Caco-2 (cell line): ENCODE results near the gene OXCT1. TPM values are rescaled to one million over a fixed set of nuclear protein-coding genes. Genes with fewer than 3 reads are reported as not detected.

Experiments used
- BruUV-seq: library from RNA; stranded (reverse); fragments of 400-500 nt; replicated peaks from 2 replicates; lab custom pipeline; 2021; lab: Mats Ljungman, UMichigan
- CTCF ChIA-PET: fragments of 300-600 bp; sonication (Branson Sonifier 250); formaldehyde crosslinking; loops from one replicate; lab custom pipeline; 2022; ENCODE audit warnings: antibody characterized with exemption; lab: Charles Lee
- POLR2A ChIA-PET: fragments of 300-600 bp; sonication (Branson Sonifier 250); formaldehyde crosslinking; loops from one replicate; lab custom pipeline; 2022; ENCODE audit warnings: antibody characterized with exemption; lab: Charles Lee
- DNase-seq, 2 experiments: peaks; one replicate each; pipeline versions ENCODE4 v3.0.0 to v3.0.0-alpha.2; 2020 to 2022
- H3K27me3 ChIP-seq: replicated peaks from 2 replicates; pipeline ENCODE4 v1.6.0; 2011; ENCODE audit warnings: low read length; ENCODE audit not compliant: control insufficient read depth, insufficient read depth
- H3K36me3 ChIP-seq: 2 replicates; pipeline ENCODE4 v1.5.1; 2011; ENCODE audit warnings: low read length; ENCODE audit not compliant: control insufficient read depth, insufficient read depth
- H3K4me1 ChIP-seq: fragments of 250-450 bp; sonication (Bioruptor Pico); 2 replicates; pipeline ENCODE4 v1.5.1; 2020; ENCODE audit warnings: mild to moderate bottlenecking
- H3K4me3 ChIP-seq: 2 replicates; pipeline ENCODE4 v1.5.1; 2011; ENCODE audit warnings: low read depth, mild to moderate bottlenecking, control low read depth, low read length
- H3K9me3 ChIP-seq: fragments of 250-450 bp; sonication (Bioruptor Pico); 2 replicates; pipeline ENCODE4 v1.5.1; 2020; ENCODE audit warnings: mild to moderate bottlenecking, moderate library complexity
- H3K27ac Mint-ChIP-seq: one replicate; pipeline ENCODE4 v1.8.0; 2022; ENCODE audit warnings: mixed read lengths; ENCODE audit not compliant: unreplicated experiment
- H3K27me3 Mint-ChIP-seq: one replicate; pipeline ENCODE4 v1.8.0; 2022; ENCODE audit warnings: mixed read lengths; ENCODE audit not compliant: insufficient read depth, unreplicated experiment
- H3K36me3 Mint-ChIP-seq: one replicate; pipeline ENCODE4 v1.8.0; 2022; ENCODE audit warnings: mild to moderate bottlenecking, mixed read lengths; ENCODE audit not compliant: insufficient read depth, unreplicated experiment
- H3K4me1 Mint-ChIP-seq: one replicate; pipeline ENCODE4 v1.8.0; 2022; ENCODE audit warnings: low read depth, mixed read lengths; ENCODE audit not compliant: unreplicated experiment
- H3K4me3 Mint-ChIP-seq: one replicate; pipeline ENCODE4 v1.8.0; 2022; ENCODE audit warnings: mild to moderate bottlenecking, moderate library complexity, mixed read lengths; ENCODE audit not compliant: unreplicated experiment
- H3K9me3 Mint-ChIP-seq: one replicate; pipeline ENCODE4 v1.8.0; 2022; ENCODE audit warnings: mixed read lengths; ENCODE audit not compliant: unreplicated experiment
- intact Hi-C: fragments of 100-400 bp; cut with micrococcal nuclease; formaldehyde crosslinking; loops from one replicate; pipeline ENCODE4 v1.10.0; 2022; ENCODE audit not compliant: unreplicated experiment
- total RNA-seq: library from RNA; stranded (reverse); gene quantifications from 2 replicates; pipeline ENCODE4 v1.2.3, GENCODE V29; 2022
- TF ChIP-seq, protein P1 (sequence below), 2 experiments: fragments of 200-600 bp in 1 of 2; IDR thresholded peaks; 1 replicate in 1 of 2; 2 replicates in 1 of 2; pipeline versions ENCODE4 v1.5.1 to v1.8.0; 2011 to 2022; ENCODE audit warnings: antibody characterized with exemption in 1 of 2, control low read depth in 1 of 2, inconsistent platforms in 1 of 2, low read depth in 1 of 2, low read length in 1 of 2, mild to moderate bottlenecking in 1 of 2, moderate library complexity in 1 of 2; ENCODE audit not compliant: insufficient read depth in 1 of 2, severe bottlenecking in 1 of 2, unreplicated experiment in 1 of 2

The OXCT1 gene
- total RNA-seq, 1 experiment from 2014 or later: 22.5 TPM

DNA sequence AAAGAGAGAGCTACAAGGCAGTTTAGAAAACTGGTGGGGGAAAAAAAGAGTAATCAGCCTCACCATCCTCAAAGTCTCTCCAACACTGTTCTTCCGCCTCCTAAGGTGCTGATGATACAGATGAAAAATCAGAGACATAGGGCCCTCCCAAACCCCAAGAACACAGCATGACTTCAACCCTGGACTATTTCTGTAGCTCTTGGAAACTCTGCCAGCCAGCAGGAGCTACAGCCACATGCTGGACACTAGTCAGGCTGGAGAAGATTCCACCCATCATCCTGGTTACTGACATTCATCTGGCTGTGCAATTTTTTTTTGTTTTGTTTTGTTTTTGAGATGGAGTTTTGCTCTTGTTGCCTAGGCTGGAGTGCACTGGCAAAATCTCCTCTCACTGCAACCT lies 42.4 kb downstream of the OXCT1 start:
- peaks cover 12% of the 10 kb centered on the region for H3K9me3 Mint-ChIP-seq
- POLR2A ChIA-PET: no interaction called here
- H3K27ac Mint-ChIP-seq: no peak overlapping the region

GRCh38 chr5:41822036-41822435 lies 48.2 kb downstream of the OXCT1 start:
- BruUV-seq: no TSS peak
- TF ChIP-seq, protein P1, sequence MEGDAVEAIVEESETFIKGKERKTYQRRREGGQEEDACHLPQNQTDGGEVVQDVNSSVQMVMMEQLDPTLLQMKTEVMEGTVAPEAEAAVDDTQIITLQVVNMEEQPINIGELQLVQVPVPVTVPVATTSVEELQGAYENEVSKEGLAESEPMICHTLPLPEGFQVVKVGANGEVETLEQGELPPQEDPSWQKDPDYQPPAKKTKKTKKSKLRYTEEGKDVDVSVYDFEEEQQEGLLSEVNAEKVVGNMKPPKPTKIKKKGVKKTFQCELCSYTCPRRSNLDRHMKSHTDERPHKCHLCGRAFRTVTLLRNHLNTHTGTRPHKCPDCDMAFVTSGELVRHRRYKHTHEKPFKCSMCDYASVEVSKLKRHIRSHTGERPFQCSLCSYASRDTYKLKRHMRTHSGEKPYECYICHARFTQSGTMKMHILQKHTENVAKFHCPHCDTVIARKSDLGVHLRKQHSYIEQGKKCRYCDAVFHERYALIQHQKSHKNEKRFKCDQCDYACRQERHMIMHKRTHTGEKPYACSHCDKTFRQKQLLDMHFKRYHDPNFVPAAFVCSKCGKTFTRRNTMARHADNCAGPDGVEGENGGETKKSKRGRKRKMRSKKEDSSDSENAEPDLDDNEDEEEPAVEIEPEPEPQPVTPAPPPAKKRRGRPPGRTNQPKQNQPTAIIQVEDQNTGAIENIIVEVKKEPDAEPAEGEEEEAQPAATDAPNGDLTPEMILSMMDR (IDR thresholded peaks at IDR 0.05; ENCODE audit: insufficient read depth in 1 of 2, low read depth in 1 of 2, low read length in 1 of 2, severe bottlenecking in 1 of 2, unreplicated experiment in 1 of 2): no peak
- Histone ChIP-seq H3K36me3 (no peaks in the 10 kb centered on the region), H3K9me3 (no peaks in the 10 kb centered on the region), H3K4me1 (no peaks in the 10 kb centered on the region), H3K4me3 (no peak overlapping the region), H3K27me3 (no peaks in the 10 kb centered on the region)
- no peak overlapping the region for H3K27ac Mint-ChIP-seq
- POLR2A ChIA-PET: no interaction called here
- no peaks in the 10 kb centered on the region for H3K4me1 Mint-ChIP-seq
- H3K9me3 Mint-ChIP-seq: peaks cover 9% of the 10 kb centered on the region
- CTCF ChIA-PET: no interaction called here
- no peak for DNase-seq
- H3K27me3 Mint-ChIP-seq: peaks cover 2% of the 10 kb centered on the region
- intact Hi-C loops: no loop called here
- H3K4me3 Mint-ChIP-seq: no peak overlapping the region
- no peaks in the 10 kb centered on the region for H3K36me3 Mint-ChIP-seq

More for the DNA sequence above, 42.4 kb downstream of the OXCT1 start:
- H3K27me3 ChIP-seq: no peaks in the 10 kb centered on the region
- Mint-ChIP-seq H3K4me1 (no peaks in the 10 kb centered on the region), H3K27me3 (peaks cover 2% of the 10 kb centered on the region), H3K4me3 (no peak overlapping the region), H3K36me3 (no peaks in the 10 kb centered on the region)
- H3K9me3 ChIP-seq: no peaks in the 10 kb centered on the region
- TF ChIP-seq, protein P1 (IDR thresholded peaks at IDR 0.05; ENCODE audit: insufficient read depth in 1 of 2, low read depth in 1 of 2, low read length in 1 of 2, severe bottlenecking in 1 of 2, unreplicated experiment in 1 of 2): no peak
- DNase-seq: no peak
- intact Hi-C loops: no loop called here
- H3K4me1 ChIP-seq: no peaks in the 10 kb centered on the region
- CTCF ChIA-PET: no interaction called here
- no TSS peak for BruUV-seq
- H3K4me3 ChIP-seq: no peak overlapping the region
- no peaks in the 10 kb centered on the region; the same call in none of the 2 replicates for H3K36me3 ChIP-seq

DNA sequence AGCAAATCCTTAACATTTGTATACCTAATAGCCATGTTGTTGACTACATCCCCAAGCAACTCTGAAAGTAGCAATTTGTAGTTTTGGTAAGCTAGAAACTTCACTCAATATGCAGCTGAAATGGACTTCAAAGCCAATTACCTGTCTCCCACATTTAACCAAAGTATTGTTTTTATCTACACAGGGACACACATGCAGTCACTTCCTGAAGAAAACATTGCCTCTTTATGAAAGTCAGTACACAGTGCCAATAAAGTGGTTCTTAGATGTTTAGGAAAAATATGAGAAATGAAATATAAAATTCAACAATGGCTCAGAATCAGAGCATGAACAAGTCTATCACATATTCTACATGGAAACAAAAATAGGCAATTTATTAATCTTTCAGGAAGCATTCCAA lies 49.2 kb downstream of the OXCT1 start:
- ChIA-PET POLR2A (no interaction called here), CTCF (no interaction called here)
- Histone ChIP-seq H3K4me3 (no peak overlapping the region), H3K9me3 (no peaks in the 10 kb centered on the region), H3K27me3 (no peaks in the 10 kb centered on the region), H3K36me3 (no peaks in the 10 kb centered on the region), H3K4me1 (no peaks in the 10 kb centered on the region)
- DNase-seq: no peak
- intact Hi-C loops: no loop called here
- Mint-ChIP-seq H3K36me3 (no peaks in the 10 kb centered on the region), H3K27ac (no peak overlapping the region), H3K4me3 (no peak overlapping the region), H3K9me3 (no peaks in the 10 kb centered on the region), H3K27me3 (peaks cover 2% of the 10 kb centered on the region), H3K4me1 (no peaks in the 10 kb centered on the region)
- TF ChIP-seq, protein P1 (IDR thresholded peaks at IDR 0.05; ENCODE audit: insufficient read depth in 1 of 2, low read depth in 1 of 2, low read length in 1 of 2, severe bottlenecking in 1 of 2, unreplicated experiment in 1 of 2): no peak
- no TSS peak for BruUV-seq
